Measurements from ENCODE around the gene CD4.

CD4 gene

DNA sequence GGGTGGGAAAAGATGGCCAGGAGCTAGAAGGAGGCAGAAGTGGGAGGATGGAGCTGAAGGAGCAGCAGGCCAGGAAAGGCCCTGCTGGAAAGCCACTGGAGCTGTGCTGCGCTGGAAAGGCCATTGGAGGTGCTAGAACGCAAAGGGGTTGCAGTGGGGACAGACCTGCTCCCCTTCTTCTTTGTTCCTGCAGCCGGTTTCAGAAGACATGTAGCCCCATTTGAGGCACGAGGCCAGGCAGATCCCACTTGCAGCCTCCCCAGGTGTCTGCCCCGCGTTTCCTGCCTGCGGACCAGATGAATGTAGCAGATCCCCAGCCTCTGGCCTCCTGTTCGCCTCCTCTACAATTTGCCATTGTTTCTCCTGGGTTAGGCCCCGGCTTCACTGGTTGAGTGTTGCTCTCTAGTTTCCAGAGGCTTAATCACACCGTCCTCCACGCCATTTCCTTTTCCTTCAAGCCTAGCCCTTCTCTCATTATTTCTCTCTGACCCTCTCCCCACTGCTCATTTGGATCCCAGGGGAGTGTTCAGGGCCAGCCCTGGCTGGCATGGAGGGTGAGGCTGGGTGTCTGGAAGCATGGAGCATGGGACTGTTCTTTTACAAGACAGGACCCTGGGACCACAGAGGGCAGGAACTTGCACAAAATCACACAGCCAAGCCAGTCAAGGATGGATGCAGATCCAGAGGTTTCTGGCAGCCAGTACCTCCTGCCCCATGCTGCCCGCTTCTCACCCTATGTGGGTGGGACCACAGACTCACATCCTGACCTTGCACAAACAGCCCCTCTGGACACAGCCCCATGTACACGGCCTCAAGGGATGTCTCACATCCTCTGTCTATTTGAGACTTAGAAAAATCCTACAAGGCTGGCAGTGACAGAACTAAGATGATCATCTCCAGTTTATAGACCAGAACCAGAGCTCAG, 30.0 kb downstream of the CD4 start:
- no peak overlapping the region for H3K4me3 ChIP-seq (ENCODE audit: low read depth, low read length)
- TF ChIP-seq, protein P1, sequence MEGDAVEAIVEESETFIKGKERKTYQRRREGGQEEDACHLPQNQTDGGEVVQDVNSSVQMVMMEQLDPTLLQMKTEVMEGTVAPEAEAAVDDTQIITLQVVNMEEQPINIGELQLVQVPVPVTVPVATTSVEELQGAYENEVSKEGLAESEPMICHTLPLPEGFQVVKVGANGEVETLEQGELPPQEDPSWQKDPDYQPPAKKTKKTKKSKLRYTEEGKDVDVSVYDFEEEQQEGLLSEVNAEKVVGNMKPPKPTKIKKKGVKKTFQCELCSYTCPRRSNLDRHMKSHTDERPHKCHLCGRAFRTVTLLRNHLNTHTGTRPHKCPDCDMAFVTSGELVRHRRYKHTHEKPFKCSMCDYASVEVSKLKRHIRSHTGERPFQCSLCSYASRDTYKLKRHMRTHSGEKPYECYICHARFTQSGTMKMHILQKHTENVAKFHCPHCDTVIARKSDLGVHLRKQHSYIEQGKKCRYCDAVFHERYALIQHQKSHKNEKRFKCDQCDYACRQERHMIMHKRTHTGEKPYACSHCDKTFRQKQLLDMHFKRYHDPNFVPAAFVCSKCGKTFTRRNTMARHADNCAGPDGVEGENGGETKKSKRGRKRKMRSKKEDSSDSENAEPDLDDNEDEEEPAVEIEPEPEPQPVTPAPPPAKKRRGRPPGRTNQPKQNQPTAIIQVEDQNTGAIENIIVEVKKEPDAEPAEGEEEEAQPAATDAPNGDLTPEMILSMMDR (IDR thresholded peaks at IDR 0.05; ENCODE audit: low read depth, low read length), result no peak
- in situ Hi-C loops (cut with HindIII; ENCODE audit: low sequenced_read_pairs), result no loop called here
- DNase-seq (ENCODE audit: low read depth, low spot score), result no peak

DNA sequence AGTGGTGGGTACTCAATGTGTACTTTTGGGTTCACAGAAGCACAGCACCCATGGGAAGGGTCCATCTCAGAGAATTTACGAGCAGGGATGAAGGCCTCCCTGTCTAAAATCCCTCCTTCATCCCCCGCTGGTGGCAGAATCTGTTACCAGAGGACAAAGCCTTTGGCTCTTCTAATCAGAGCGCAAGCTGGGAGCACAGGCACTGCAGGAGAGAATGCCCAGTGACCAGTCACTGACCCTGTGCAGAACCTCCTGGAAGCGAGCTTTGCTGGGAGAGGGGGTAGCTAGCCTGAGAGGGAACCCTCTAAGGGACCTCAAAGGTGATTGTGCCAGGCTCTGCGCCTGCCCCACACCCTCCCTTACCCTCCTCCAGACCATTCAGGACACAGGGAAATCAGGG, 30.8 kb downstream of the CD4 start:
- DNase-seq (ENCODE audit: low read depth, low spot score), result no peak
- TF ChIP-seq, protein P1 (IDR thresholded peaks at IDR 0.05; ENCODE audit: low read depth, low read length), result no peak
- no peak overlapping the region for H3K4me3 ChIP-seq (ENCODE audit: low read depth, low read length)
- in situ Hi-C loops (cut with HindIII; ENCODE audit: low sequenced_read_pairs), result no loop called here

DNA sequence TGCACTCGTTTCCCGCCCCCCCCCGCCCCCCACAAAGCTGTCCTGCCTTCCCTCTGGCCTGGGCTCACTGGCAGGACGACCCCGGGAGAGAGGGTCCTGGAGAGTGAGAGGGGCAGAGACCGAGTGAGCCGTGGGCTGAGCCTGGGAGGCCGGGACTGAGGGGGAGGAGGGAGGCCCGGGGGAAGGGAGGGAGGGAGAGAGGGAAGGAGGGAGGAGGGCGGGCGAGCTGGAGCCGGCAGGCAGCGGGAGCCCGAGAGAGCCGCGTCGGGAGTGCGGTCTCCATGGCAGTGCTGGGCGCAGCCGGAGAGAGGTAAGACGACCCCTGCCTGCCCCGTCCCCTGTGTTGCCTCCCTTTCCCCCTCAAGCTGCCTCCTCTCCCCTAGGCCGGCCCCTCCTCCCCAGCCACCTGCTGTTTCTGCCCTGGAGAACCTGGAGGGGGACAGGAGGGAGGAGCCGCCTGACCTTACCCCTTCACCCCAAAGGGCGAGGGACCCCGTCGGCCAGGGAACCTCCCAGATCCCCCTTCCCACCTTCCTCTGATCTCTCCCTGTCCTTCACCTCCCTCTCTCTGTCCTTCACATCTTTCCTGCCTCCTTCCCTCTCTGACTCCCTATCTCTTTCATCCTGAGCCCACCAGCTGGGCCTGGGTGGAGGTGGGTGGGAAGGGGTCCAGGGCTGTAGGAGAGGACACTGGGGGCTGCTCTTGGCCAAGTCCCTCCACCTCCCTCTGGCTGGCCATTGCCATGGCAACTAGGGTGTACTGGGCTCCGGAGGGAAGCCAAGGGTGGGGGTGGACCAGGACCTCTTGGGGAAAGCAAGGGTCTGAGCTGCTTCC, 32.5 kb downstream of the CD4 start, which contains the start of gene GPR162:
Gene GPR162 (plus strand): TSS at position 231 of the 835 bp plus-strand sequence. CDS start 2,078 bp downstream, outside the sequence.
- peak; percentile 60 for DNase-seq (ENCODE audit: low read depth, low spot score)
- in situ Hi-C loops (cut with HindIII; ENCODE audit: low sequenced_read_pairs), result no loop called here
- TF ChIP-seq, protein P1 (IDR thresholded peaks at IDR 0.05; ENCODE audit: low read depth, low read length), result no peak
- H3K4me3 ChIP-seq (ENCODE audit: low read depth, low read length), result peak within 1 kb of the TSS; percentile 52

DNA sequence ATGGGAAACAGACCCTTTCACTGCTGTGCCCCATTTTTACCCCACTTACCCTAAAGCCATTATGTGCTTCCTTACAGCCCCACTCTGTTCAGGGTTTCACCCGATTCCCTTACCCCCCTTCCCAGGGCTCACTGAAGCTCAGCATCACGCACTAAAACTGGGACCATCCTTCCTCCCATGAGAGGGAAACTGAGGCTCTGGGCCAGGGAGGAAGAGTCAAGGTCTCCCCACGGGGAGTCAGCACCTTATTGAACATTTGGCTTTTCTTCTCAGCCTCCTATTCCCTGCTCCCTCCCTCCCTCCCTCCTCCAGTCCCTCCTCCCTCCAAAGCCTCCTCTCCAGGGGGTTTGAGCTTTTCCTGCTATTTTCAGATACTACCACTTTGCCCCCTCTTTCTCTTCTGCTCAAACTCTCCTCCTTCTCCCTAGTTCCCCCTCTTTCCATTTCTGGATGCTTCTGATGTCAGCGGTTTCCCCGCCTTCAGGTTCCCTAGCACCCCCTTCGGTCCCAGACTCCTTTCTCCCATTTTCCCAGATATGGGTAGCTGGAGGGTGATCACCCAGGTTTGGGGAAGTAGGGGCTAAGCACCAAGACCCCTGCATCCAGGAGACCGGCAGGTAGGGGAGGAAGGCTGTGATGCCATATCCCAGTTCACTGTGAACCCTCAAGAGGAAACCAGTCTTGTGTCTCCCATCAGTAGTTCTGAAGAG, 33.3 kb downstream of the CD4 start:
- TF ChIP-seq, protein P1 (IDR thresholded peaks at IDR 0.05; ENCODE audit: low read depth, low read length), result no peak
- in situ Hi-C loops (cut with HindIII; ENCODE audit: low sequenced_read_pairs), result no loop called here
- H3K4me3 ChIP-seq (ENCODE audit: low read depth, low read length), result peak overlapping the region; percentile 52

DNA sequence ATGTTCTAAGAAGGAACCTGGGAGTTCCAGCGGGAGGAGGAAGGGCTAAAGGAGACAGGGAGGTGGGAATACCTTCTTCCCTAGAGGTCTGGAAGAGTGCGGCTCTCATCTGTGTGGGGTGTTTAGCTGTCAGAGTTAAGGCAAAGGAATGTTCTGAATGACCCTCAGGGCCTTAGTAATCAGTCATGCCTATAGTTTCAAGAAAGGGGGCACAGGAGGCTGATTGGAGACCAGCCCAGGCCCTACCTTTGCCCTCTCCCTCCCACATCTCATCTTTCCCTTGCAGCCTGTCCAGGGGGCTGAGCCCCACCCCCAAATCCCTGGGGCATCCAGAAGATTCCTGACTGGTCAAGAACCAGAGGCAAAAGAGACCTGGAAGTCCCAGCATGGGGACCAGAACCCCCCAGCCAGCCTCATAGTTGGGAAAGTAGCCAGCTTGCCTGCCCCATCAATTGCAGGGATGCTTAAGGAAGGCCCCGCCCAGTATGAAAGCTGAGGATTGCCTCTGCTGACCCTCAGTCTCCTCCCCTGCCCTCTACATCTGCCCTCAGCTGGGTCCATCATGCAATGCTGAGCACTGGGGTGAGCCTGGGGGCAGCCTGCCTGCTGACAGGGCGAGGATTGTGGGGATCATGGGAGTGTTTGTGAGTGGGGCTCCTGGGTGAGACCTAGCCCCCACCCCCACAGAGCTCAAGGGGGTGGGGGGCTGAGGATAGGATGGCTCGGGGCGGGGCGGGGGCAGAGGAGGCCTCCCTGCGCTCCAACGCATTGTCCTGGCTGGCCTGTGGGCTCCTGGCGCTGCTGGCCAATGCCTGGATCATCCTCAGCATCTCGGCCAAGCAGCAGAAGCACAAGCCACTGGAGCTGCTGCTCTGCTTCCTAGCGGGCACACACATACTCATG, 34.1 kb downstream of the CD4 start:
- H3K4me3 ChIP-seq (ENCODE audit: low read depth, low read length), result no peak overlapping the region
- DNase-seq (ENCODE audit: low read depth, low spot score), result no peak
- TF ChIP-seq, protein P1 (IDR thresholded peaks at IDR 0.05; ENCODE audit: low read depth, low read length), result no peak
- in situ Hi-C loops (cut with HindIII; ENCODE audit: low sequenced_read_pairs), result no loop called here

More for the DNA sequence above, 33.3 kb downstream of the CD4 start:
- no peak for DNase-seq (ENCODE audit: low read depth, low spot score)
